ENCODE data around the gene BTD.

DNA sequence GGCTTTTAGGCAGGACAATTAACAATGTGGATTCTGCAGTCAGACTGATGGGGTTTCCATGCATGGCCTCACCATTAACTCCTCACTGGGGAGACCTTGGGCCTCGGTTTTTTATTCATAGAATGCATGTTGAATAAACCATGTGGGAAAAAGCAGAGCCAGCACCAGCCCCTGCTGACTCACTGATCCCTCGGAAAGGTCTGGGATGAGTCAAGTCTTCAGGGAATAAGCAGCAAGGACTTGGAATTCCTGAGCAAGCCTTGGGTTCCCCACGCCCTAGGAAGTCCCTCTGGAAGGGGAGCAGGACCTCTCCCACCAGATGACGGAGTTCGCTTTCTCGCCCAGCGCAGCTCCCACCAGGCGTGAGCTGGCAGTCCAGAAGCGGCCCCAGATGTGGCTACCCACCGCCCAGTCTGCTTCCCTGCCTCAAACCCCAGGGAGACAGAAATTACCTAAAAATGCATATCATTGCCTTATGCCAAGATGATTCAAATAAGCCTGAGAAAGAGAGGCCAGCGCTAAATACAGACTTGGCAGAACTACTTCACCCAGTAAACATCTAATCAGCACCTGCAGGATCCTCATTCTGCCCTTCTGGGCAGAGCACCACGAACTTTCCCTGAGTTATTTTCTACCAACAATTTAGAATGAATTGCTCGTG lies 45.4 kb downstream of the BTD start:
- TF ChIP-seq, protein P1, sequence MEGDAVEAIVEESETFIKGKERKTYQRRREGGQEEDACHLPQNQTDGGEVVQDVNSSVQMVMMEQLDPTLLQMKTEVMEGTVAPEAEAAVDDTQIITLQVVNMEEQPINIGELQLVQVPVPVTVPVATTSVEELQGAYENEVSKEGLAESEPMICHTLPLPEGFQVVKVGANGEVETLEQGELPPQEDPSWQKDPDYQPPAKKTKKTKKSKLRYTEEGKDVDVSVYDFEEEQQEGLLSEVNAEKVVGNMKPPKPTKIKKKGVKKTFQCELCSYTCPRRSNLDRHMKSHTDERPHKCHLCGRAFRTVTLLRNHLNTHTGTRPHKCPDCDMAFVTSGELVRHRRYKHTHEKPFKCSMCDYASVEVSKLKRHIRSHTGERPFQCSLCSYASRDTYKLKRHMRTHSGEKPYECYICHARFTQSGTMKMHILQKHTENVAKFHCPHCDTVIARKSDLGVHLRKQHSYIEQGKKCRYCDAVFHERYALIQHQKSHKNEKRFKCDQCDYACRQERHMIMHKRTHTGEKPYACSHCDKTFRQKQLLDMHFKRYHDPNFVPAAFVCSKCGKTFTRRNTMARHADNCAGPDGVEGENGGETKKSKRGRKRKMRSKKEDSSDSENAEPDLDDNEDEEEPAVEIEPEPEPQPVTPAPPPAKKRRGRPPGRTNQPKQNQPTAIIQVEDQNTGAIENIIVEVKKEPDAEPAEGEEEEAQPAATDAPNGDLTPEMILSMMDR (IDR thresholded peaks at IDR 0.05; ENCODE audit: low read length), result no peak
- no peak for TF ChIP-seq EZH2 (IDR thresholded peaks at IDR 0.05; ENCODE audit: borderline replicate concordance, low read length)

Data from OCI-LY1 (cell line).